ENCODE data around the gene CNPY2.

DNA sequence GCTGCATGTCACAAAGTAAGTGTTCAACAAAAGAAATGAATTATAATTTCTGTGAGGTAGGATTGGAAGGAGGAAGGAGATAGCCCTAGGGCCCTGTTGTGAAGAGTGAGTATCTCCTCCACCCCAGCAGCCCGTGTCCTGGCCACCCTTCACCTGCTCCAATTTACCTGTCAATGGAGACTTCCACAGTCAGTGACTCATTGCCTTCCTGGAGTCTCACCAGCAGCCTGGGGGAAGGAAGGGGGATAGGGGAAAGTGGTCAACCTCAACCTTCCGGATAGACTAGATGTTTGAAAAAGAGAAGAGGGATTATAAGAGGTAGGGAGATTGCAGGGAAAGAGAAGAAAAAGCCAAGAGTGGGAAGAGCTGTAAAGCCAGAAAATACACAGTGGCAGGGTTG lies 34.9 kb upstream of the CNPY2 start:
- TF ChIP-seq EP300 (IDR thresholded peaks at IDR 0.05; ENCODE audit: borderline replicate concordance) = no peak
- no peak for TF ChIP-seq CEBPB (IDR thresholded peaks at IDR 0.05)
- TF ChIP-seq NFIC (IDR thresholded peaks at IDR 0.05) = no peak
- no peak for TF ChIP-seq TEAD4 (IDR thresholded peaks at IDR 0.05)

All from Ishikawa (cell line).